Cardiac fibroblast (primary cell): ENCODE results near the gene RND2.

Source experiments
- DNase-seq, 2 donors: peaks; one replicate each; pipeline versions ENCODE4 v3.0.0 to v3.0.0-alpha.2; 2010; ENCODE audit warnings: low read depth in 2 of 2
- H3K4me3 ChIP-seq, 2 donors: replicated peaks in 1 of 2; 1 replicate in 1 of 2; 2 replicates in 1 of 2; pipeline ENCODE4 v1.5.1; 2011; ENCODE audit warnings: low read depth in 2 of 2, low read length in 2 of 2, mild to moderate bottlenecking in 2 of 2, moderate library complexity in 1 of 2
- TF ChIP-seq, protein P1 (sequence below): IDR thresholded peaks from one replicate; pipeline ENCODE4 v1.5.1; 2011; ENCODE audit warnings: low read depth, mild to moderate bottlenecking, low read length, inconsistent platforms

RND2 gene

DNA sequence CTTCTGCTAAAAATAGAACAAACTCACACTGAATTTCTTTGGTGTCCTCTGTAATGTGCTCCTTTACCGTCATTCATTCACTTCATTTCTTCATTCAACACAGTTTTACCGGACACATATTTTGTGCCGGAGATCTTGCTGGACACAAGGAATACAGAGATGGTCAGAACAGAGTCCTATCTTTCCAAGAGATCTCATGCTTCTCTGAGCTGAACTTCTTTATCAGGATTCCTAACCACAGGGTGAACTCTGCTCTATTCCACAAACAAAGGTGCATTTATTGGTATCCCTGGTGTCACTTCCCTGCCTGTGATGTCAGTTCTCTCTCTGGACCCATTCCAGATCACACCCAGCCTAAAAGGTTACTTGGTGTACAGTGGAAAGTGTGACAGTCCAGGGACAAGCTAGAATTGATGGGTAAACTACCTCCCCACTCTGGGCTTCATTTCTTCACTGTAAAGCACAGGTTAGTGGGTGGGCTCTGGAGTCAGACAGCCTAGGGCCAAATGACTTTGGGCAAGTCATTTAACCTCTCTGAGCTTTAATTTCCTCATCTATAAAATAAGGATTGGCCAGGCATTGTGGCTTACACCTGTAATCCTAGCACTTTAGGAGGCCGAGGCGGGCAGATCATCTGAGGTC lies 14.2 kb upstream of the RND2 start:
- no peak for DNase-seq
- TF ChIP-seq, protein P1, sequence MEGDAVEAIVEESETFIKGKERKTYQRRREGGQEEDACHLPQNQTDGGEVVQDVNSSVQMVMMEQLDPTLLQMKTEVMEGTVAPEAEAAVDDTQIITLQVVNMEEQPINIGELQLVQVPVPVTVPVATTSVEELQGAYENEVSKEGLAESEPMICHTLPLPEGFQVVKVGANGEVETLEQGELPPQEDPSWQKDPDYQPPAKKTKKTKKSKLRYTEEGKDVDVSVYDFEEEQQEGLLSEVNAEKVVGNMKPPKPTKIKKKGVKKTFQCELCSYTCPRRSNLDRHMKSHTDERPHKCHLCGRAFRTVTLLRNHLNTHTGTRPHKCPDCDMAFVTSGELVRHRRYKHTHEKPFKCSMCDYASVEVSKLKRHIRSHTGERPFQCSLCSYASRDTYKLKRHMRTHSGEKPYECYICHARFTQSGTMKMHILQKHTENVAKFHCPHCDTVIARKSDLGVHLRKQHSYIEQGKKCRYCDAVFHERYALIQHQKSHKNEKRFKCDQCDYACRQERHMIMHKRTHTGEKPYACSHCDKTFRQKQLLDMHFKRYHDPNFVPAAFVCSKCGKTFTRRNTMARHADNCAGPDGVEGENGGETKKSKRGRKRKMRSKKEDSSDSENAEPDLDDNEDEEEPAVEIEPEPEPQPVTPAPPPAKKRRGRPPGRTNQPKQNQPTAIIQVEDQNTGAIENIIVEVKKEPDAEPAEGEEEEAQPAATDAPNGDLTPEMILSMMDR: no peak
- H3K4me3 ChIP-seq: no peak overlapping the region

DNA sequence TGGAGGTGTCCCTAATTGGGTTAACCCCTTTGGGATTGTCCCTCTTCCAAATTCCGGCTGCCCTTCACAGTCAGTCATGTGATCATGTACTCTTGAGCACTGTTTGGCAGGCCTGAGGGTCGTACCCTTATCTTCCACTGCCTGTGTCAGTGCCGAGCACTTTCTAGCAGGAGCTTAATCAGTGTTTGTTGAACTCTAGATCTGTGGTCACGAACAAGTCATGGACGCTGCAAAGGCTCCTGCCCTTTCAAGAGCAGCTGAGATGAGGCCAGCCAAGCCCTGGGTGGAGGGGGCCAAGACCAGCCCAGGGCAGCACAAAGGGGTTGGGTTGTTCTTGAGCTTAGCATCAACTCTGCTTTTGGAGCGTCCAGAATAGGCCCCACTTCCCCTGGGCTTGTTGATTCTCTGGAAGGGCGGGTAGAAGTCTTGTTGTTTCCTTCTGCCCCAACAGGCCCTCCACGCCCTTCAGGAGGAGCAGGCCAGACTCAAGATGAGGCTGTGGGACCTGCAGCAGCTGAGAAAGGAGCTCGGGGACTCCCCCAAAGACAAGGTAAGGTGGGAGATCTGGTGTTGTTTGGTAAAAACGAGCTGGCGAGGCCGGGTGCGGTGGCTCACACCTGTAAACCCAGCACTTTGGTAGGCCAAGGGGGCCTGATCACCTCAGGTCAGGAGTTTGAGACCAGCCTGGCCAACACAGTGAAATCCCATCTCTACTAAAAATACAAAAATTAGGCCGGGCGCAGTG lies 13.1 kb upstream of the RND2 start:
- no peak overlapping the region for H3K4me3 ChIP-seq
- TF ChIP-seq, protein P1: no peak
- DNase-seq: no peak

GRCh38 chr17:43013296-43013695 lies 11.7 kb upstream of the RND2 start:
- no peak for DNase-seq
- TF ChIP-seq, protein P1: no peak
- H3K4me3 ChIP-seq: no peak overlapping the region

GRCh38 chr17:43014020-43014648 lies 10.9 kb upstream of the RND2 start:
- no peak overlapping the region for H3K4me3 ChIP-seq
- TF ChIP-seq, protein P1: no peak
- DNase-seq: no peak

DNA sequence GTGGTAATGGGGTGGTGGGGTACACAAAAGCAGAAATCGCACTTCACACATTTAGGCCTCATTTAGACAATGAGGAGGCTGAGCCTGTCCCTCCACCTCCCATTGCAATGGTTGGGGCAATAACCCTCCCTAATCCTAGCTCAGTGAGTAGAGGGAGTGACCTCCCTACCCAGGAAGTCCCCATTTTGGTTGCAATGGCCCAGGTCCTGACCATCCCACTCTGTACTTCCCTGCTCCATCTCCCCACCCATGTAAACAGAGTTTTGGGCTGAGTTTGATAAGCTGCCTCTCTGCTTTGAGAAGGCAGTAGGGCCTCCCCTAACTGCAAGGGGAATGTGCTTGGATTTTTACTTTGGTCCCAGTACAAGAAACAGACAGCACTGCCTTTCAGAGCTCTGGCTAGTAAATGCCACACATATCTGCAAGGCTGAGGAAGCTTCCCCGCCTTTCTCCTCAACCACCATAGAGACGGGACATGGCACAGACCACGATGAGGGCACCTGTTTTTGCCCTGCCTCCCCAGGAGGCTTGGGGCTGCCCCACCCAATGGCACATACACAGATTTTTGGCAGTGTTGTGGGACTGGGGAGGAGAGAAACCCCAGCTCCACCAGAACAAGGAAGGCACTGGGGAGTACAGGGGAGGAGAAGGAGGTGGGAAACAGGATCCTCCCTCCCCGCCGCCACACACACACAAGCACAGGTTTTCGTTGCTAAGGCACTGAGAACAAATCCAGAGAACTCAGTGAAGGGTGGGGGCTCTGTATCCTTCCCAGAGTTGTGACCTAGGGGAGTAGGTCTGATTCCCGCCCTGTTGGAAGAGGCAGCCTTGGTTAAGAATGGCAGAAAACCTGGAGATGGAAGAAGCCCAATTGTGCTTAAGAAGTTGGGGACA lies 10.1 kb upstream of the RND2 start:
- TF ChIP-seq, protein P1: no peak
- no peak for DNase-seq
- no peak overlapping the region for H3K4me3 ChIP-seq

GRCh38 chr17:43015579-43015978 lies 9.5 kb upstream of the RND2 start:
- H3K4me3 ChIP-seq: no peak overlapping the region
- DNase-seq: peak in 1 of 2 donors; percentile 46
- TF ChIP-seq, protein P1: no peak
